Measurements from ENCODE around the gene ANAPC2.

ANAPC2 gene

DNA sequence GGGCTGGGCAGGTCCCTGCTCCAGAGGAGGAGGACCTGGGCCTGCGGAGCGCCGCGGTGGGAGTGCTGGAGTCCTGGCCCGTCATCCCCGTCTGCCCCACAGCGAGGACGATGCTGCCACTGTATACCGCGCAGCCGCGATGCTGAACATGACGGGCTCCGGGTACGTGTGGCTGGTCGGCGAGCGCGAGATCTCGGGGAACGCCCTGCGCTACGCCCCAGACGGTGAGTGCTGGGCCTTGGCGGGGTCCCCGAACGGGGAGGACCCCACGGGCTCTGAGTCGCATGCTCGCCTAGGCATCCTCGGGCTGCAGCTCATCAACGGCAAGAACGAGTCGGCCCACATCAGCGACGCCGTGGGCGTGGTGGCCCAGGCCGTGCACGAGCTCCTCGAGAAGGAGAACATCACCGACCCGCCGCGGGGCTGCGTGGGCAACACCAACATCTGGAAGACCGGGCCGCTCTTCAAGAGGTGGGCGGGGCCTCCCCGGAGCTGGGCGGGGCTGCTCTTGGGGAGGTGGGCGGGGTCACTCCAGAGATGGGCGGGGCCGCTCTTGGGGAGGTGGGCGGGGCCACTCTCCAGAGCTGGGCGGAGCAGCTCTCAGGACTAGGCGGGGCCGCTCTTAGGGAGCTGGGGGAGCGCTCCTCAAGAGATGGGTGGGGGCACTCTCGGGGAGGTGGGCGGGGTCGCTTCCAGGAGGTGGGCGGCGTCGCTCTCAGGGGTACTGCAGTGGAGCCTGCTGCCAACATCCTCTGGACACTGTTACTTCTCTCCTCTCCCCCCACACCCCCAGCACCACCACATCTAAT lies 31.6 kb downstream of the ANAPC2 start:
- peak; percentile 53 to 58 for DNase-seq (ENCODE audit: low read depth in 2 of 2)
- TF ChIP-seq, protein P1, sequence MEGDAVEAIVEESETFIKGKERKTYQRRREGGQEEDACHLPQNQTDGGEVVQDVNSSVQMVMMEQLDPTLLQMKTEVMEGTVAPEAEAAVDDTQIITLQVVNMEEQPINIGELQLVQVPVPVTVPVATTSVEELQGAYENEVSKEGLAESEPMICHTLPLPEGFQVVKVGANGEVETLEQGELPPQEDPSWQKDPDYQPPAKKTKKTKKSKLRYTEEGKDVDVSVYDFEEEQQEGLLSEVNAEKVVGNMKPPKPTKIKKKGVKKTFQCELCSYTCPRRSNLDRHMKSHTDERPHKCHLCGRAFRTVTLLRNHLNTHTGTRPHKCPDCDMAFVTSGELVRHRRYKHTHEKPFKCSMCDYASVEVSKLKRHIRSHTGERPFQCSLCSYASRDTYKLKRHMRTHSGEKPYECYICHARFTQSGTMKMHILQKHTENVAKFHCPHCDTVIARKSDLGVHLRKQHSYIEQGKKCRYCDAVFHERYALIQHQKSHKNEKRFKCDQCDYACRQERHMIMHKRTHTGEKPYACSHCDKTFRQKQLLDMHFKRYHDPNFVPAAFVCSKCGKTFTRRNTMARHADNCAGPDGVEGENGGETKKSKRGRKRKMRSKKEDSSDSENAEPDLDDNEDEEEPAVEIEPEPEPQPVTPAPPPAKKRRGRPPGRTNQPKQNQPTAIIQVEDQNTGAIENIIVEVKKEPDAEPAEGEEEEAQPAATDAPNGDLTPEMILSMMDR (IDR thresholded peaks at IDR 0.05; ENCODE audit: low read depth, low read length) = no peak
- peak overlapping the region; percentile 25 to 39 for H3K4me3 ChIP-seq (replicated peaks in 1 of 2; ENCODE audit: low read depth in 2 of 2, low read length in 2 of 2)

DNA sequence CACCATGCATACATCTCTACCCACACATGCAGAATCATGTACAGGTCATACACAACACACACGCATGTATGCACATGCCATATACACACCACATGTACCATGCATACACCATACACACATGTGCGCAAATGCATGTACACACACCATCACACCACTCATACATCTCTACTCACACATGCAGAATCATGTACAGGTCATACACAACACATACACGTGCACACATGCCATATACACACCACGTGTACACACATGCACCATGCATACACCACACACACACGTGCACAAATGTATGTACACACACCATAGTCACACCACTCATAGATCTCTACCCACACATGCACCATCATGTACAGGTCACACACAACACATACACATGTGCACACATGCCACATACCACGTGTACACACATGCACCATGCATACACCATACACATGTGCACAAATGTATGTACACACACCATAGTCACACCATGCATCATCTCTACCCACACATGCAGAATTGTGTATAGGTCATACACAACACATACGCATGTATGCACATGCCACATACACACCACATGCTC lies 35.4 kb downstream of the ANAPC2 start:
- no peak overlapping the region for H3K4me3 ChIP-seq (replicated peaks in 1 of 2; ENCODE audit: low read depth in 2 of 2, low read length in 2 of 2)
- TF ChIP-seq, protein P1 (IDR thresholded peaks at IDR 0.05; ENCODE audit: low read depth, low read length) = no peak
- DNase-seq (ENCODE audit: low read depth in 2 of 2) = no peak

DNA sequence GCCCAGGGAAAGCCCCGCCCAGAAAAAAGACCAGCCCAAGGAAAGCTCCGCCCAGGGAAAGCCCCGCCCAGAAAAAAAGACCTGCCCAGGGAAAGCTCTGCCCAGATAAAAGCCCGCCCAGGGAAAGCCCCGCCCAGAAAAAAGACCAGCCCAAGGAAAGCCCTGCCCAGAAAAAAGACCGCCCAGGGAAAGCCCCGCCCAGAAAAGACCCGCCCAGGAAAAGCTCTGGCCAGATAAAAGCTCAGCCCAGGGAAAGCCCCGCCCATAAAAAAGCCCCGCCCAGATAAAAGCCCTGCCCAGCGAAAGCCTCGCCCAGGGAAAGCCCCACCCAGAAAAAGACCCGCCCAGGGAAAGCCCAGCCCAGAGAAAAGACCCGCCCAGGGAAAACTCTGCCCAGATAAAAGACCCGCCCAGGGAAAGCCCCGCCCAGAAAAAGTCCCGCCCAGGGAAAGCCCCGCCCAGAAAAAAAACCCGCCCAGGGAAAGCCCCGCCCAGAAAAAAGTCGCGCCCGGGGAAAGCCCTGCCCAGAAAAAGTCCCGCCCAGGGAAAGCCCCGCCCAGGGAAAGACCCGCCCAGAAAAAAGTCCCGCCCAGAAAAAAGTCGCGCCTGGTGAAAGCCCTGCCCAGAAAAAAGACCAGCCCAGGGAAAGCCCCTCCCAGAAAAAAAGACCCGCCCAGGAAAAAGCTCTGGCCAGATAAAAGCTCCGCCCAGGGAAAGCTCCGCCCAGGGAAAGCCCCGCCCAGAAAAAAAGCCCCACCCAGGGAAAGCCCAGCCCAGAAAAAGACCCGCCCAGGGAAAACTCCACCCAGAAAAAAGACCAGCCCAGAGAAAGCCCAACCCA lies 37.5 kb downstream of the ANAPC2 start:
- no peak overlapping the region for H3K4me3 ChIP-seq (replicated peaks in 1 of 2; ENCODE audit: low read depth in 2 of 2, low read length in 2 of 2)
- TF ChIP-seq, protein P1 (IDR thresholded peaks at IDR 0.05; ENCODE audit: low read depth, low read length) = no peak
- peak; percentile 28 to 50 for DNase-seq (ENCODE audit: low read depth in 2 of 2)

DNA sequence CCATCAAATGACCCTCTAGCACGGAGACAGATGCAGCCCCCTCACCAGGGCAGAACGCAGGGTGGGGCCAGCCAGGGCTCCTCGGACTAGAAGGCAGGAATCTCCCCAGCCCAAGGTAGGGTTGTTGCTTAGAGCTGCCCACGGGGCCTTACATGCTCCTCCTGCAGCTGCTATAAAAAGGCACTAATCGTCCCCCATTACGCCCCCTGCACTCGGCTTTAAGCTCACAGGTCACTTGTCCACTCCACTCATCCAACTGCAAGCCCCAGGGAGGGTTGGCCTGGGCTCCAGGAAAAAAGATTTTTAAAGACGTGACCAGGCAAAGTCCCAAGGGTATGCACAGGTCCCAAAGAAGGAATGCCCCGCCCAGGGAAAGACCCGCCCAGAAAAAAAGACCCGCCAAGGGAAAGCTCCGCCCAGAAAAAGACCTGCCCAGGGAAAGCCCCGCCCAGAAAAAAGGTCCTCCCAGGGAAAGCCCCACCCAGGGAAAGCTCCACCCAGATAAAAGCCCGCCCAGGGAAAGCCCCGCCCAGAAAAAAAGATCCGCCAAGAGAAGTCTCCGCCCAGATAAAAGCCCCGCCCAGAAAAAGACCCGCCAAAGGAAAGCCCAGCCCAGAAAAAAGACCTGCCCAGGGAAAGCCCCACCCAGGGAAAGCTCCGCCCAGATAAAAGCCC lies 38.3 kb downstream of the ANAPC2 start:
- TF ChIP-seq, protein P1 (IDR thresholded peaks at IDR 0.05; ENCODE audit: low read depth, low read length) = no peak
- no peak overlapping the region for H3K4me3 ChIP-seq (replicated peaks in 1 of 2; ENCODE audit: low read depth in 2 of 2, low read length in 2 of 2)
- DNase-seq (ENCODE audit: low read depth in 2 of 2) = no peak

DNA sequence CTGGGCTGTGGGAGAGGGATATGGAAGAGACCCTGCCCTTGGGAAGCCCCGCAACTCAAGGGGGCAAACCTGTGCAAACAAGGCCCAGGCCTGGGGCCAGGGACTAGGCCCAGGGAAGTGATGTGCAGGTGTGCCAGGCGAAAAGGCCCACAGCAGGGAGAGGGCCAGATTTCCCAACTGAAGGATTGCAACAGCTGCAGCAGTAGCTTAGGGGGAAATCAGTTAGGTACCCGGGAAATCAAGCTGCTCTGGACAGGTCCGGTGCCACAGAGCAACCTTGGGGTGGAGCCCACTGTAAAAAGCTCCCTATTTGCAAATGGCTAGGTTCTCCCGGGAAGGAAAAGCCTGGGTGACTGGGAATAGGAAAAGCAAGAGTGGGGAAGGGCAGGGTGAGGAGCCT lies 39.0 kb downstream of the ANAPC2 start:
- H3K4me3 ChIP-seq (replicated peaks in 1 of 2; ENCODE audit: low read depth in 2 of 2, low read length in 2 of 2) = no peak overlapping the region
- no peak for DNase-seq (ENCODE audit: low read depth in 2 of 2)
- TF ChIP-seq, protein P1 (IDR thresholded peaks at IDR 0.05; ENCODE audit: low read depth, low read length) = no peak

DNA sequence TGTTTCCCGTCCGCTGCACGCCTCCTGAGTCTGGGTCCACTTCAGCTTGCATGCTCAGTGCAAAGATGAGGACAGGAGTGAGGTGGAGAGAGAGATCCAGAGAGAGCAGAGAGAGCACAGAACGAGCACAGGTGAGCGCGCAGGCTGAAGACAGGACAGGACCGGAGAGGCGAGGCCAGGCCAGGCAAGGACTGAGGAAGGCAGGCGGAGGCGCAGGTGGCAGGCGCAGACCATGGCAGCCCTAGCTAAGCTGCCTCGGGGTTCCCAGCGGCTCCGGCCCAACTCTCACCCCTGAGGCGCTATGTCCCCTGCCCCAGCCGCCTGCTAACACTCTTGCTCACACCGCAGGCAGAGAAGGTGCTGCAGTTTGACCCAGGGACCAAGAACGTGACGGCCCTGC lies 39.7 kb downstream of the ANAPC2 start:
- no peak for DNase-seq (ENCODE audit: low read depth in 2 of 2)
- TF ChIP-seq, protein P1 (IDR thresholded peaks at IDR 0.05; ENCODE audit: low read depth, low read length) = no peak
- no peak overlapping the region for H3K4me3 ChIP-seq (replicated peaks in 1 of 2; ENCODE audit: low read depth in 2 of 2, low read length in 2 of 2)

Data from cardiac fibroblast (primary cell).